HG03520 (cell line): ENCODE measurements around the gene BCR.

Experiments used
- ATAC-seq: cut with Tn5 transposase; IDR thresholded peaks from one replicate; pipeline ENCODE4 v1.9.1; 2021; ENCODE audit warnings: mild to moderate bottlenecking, moderate library complexity; ENCODE audit not compliant: unreplicated experiment

BCR gene

GRCh38 chr22:23193882-23194281 is 13.6 kb downstream of the BCR start:
- ATAC-seq: no peak

- no peak for ATAC-seq
These were observed 15.9 kb downstream of the BCR start for GRCh38 chr22:23196165-23196564.

- no peak for ATAC-seq
These were observed 17.5 kb downstream of the BCR start for GRCh38 chr22:23197836-23198235.

GRCh38 chr22:23199159-23199558 is 18.9 kb downstream of the BCR start:
- no peak for ATAC-seq

- ATAC-seq: no peak
These were observed 20.6 kb downstream of the BCR start for GRCh38 chr22:23200898-23201297.

GRCh38 chr22:23202812-23203451 is 22.6 kb downstream of the BCR start:
- no peak for ATAC-seq

- no peak for ATAC-seq
These were observed 23.3 kb downstream of the BCR start for GRCh38 chr22:23203452-23204124.

GRCh38 chr22:23204125-23204488 is 23.8 kb downstream of the BCR start:
- no peak for ATAC-seq

- ATAC-seq: no peak
These were observed 24.3 kb downstream of the BCR start for GRCh38 chr22:23204541-23205157.

- no peak for ATAC-seq
These were observed 25.2 kb downstream of the BCR start for GRCh38 chr22:23205339-23206049.

GRCh38 chr22:23206915-23207314 is 26.6 kb downstream of the BCR start:
- no peak for ATAC-seq

GRCh38 chr22:23207729-23208393 is 27.6 kb downstream of the BCR start:
- no peak for ATAC-seq

- no peak for ATAC-seq
These were observed 30.3 kb downstream of the BCR start for GRCh38 chr22:23210428-23211170.

GRCh38 chr22:23211622-23212021 is 31.3 kb downstream of the BCR start:
- ATAC-seq: no peak

GRCh38 chr22:23212061-23213021 is 32.0 kb downstream of the BCR start:
- no peak for ATAC-seq

- ATAC-seq: no peak
These were observed 32.8 kb downstream of the BCR start for GRCh38 chr22:23213022-23213555.

GRCh38 chr22:23213581-23214334 is 33.4 kb downstream of the BCR start:
- ATAC-seq: no peak

GRCh38 chr22:23214398-23214797 is 34.1 kb downstream of the BCR start:
- ATAC-seq: no peak
